Liver (tissue), 3 donors: ENCODE data around the gene KRIT1.

Source experiments
- ATF3 ChIP-seq: IDR thresholded peaks from 2 replicates; pipeline ENCODE4 v1.6.1; 2016; ENCODE audit warnings: antibody characterized with exemption
- CTCF ChIP-seq: fragments of 150-350 bp; IDR thresholded peaks from 2 replicates; pipeline ENCODE4 v1.5.1; 2017; ENCODE audit warnings: improper control_type of control experiment, low read depth, low read length; ENCODE audit not compliant: missing input control
- EGR1 ChIP-seq, 2 donors: IDR thresholded peaks; 2 replicates each; pipeline ENCODE4 v1.6.1; 2016 to 2018; ENCODE audit warnings: antibody characterized with exemption in 2 of 2, low read depth in 2 of 2
- FOXA1 ChIP-seq: IDR thresholded peaks from 2 replicates; pipeline ENCODE4 v1.6.1; 2016; ENCODE audit warnings: antibody characterized with exemption
- GABPA ChIP-seq, 2 donors: IDR thresholded peaks in 1 of 2; conservative IDR thresholded peaks in 1 of 2; 2 replicates each; pipeline ENCODE4 v1.6.1; 2016; ENCODE audit warnings: antibody characterized with exemption in 2 of 2, mild to moderate bottlenecking in 1 of 2, moderate library complexity in 1 of 2
- HNF4A ChIP-seq, 2 donors: conservative IDR thresholded peaks; 2 replicates each; pipeline ENCODE4 v1.6.1; 2016; ENCODE audit warnings: antibody characterized with exemption in 2 of 2, mild to moderate bottlenecking in 2 of 2
- JUND ChIP-seq, 2 donors: IDR thresholded peaks; 2 replicates each; pipeline ENCODE4 v1.6.1; 2016; ENCODE audit warnings: antibody characterized with exemption in 2 of 2
- RAD21 ChIP-seq, 2 donors: IDR thresholded peaks; 2 replicates each; pipeline ENCODE4 v1.6.1; 2016; ENCODE audit warnings: antibody characterized with exemption in 2 of 2, mild to moderate bottlenecking in 2 of 2
- RXRA ChIP-seq, 2 donors: IDR thresholded peaks; 2 replicates each; pipeline ENCODE4 v1.6.1; 2017 to 2018; ENCODE audit warnings: antibody characterized with exemption in 2 of 2, mild to moderate bottlenecking in 1 of 2
- TAF1 ChIP-seq: conservative IDR thresholded peaks from 2 replicates; pipeline ENCODE4 v1.6.1; 2016; ENCODE audit warnings: antibody characterized with exemption, mild to moderate bottlenecking
- YY1 ChIP-seq: IDR thresholded peaks from 2 replicates; pipeline ENCODE4 v1.6.1; 2016; ENCODE audit warnings: antibody characterized with exemption, mild to moderate bottlenecking
- TF ChIP-seq, protein P1 (sequence below): IDR thresholded peaks from 2 replicates; pipeline ENCODE4 v1.6.1; 2016; ENCODE audit warnings: antibody characterized with exemption
- TF ChIP-seq, protein P2 (sequence below): IDR thresholded peaks from 2 replicates; pipeline ENCODE4 v1.6.1; 2016; ENCODE audit warnings: antibody characterized with exemption
- TF ChIP-seq, protein P3 (sequence below): IDR thresholded peaks from 2 replicates; pipeline ENCODE4 v1.6.1; 2016; ENCODE audit warnings: antibody characterized with exemption, mild to moderate bottlenecking
- donor health status: healthy.
- donor health status: healthy.

DNA sequence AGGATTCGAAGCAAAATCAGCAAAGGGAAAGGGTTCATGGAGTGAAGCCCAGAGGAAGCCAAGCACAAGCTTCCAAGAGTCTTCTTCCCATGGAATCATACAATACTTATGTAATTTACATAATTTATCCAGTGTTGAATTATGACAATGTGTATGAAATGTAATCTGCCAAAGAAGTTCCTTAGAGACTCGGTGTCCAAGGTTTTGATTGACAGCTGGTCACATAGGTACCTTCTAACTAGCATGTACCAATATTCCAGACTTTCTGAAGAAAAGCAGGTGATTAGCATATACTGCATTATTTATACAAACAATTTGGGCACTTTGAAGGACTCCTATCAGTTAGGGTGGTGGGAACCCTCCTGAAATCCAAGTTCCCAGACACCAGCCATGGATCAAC is 35.3 kb upstream of the KRIT1 start:
- TF ChIP-seq CTCF (no peak), GABPA (IDR thresholded peaks at IDR 0.05 in 1 of 2, conservative IDR thresholded peaks at IDR 0.05 in 1 of 2) (no peak), ATF3 (no peak), JUND (IDR thresholded peaks at IDR 0.05) (no peak), TAF1 (no peak), RXRA (IDR thresholded peaks at IDR 0.05) (no peak), RAD21 (IDR thresholded peaks at IDR 0.05) (no peak), YY1 (no peak), FOXA1 (no peak), EGR1 (IDR thresholded peaks at IDR 0.05; ENCODE audit: low read depth in 2 of 2) (no peak), HNF4A (conservative IDR thresholded peaks at IDR 0.05) (no peak)
- TF ChIP-seq, protein P1, sequence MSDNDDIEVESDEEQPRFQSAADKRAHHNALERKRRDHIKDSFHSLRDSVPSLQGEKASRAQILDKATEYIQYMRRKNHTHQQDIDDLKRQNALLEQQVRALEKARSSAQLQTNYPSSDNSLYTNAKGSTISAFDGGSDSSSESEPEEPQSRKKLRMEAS, result no peak
- TF ChIP-seq, protein P2, sequence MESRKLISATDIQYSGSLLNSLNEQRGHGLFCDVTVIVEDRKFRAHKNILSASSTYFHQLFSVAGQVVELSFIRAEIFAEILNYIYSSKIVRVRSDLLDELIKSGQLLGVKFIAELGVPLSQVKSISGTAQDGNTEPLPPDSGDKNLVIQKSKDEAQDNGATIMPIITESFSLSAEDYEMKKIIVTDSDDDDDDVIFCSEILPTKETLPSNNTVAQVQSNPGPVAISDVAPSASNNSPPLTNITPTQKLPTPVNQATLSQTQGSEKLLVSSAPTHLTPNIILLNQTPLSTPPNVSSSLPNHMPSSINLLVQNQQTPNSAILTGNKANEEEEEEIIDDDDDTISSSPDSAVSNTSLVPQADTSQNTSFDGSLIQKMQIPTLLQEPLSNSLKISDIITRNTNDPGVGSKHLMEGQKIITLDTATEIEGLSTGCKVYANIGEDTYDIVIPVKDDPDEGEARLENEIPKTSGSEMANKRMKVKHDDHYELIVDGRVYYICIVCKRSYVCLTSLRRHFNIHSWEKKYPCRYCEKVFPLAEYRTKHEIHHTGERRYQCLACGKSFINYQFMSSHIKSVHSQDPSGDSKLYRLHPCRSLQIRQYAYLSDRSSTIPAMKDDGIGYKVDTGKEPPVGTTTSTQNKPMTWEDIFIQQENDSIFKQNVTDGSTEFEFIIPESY, result no peak
- TF ChIP-seq, protein P3, sequence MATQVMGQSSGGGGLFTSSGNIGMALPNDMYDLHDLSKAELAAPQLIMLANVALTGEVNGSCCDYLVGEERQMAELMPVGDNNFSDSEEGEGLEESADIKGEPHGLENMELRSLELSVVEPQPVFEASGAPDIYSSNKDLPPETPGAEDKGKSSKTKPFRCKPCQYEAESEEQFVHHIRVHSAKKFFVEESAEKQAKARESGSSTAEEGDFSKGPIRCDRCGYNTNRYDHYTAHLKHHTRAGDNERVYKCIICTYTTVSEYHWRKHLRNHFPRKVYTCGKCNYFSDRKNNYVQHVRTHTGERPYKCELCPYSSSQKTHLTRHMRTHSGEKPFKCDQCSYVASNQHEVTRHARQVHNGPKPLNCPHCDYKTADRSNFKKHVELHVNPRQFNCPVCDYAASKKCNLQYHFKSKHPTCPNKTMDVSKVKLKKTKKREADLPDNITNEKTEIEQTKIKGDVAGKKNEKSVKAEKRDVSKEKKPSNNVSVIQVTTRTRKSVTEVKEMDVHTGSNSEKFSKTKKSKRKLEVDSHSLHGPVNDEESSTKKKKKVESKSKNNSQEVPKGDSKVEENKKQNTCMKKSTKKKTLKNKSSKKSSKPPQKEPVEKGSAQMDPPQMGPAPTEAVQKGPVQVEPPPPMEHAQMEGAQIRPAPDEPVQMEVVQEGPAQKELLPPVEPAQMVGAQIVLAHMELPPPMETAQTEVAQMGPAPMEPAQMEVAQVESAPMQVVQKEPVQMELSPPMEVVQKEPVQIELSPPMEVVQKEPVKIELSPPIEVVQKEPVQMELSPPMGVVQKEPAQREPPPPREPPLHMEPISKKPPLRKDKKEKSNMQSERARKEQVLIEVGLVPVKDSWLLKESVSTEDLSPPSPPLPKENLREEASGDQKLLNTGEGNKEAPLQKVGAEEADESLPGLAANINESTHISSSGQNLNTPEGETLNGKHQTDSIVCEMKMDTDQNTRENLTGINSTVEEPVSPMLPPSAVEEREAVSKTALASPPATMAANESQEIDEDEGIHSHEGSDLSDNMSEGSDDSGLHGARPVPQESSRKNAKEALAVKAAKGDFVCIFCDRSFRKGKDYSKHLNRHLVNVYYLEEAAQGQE, result no peak
